NCI-H146 treated with DMSO at 0.1 percent for 48 hours (cell line): ENCODE results near the gene GLRX5.
A peak's percentile ranks its signal among the peaks of the same experiment; 100 is the strongest.
"Not testable (repeated sequence)": the region's sequence is repeated elsewhere in the genome, so short reads cannot be mapped to it uniquely, and the experiment has no call there.

Source experiments
- DNase-seq: peaks from one replicate; lab custom pipeline; 2025; ENCODE audit not compliant: unreplicated experiment; lab: John Stamatoyannopoulos, UW

GLRX5 gene

DNA sequence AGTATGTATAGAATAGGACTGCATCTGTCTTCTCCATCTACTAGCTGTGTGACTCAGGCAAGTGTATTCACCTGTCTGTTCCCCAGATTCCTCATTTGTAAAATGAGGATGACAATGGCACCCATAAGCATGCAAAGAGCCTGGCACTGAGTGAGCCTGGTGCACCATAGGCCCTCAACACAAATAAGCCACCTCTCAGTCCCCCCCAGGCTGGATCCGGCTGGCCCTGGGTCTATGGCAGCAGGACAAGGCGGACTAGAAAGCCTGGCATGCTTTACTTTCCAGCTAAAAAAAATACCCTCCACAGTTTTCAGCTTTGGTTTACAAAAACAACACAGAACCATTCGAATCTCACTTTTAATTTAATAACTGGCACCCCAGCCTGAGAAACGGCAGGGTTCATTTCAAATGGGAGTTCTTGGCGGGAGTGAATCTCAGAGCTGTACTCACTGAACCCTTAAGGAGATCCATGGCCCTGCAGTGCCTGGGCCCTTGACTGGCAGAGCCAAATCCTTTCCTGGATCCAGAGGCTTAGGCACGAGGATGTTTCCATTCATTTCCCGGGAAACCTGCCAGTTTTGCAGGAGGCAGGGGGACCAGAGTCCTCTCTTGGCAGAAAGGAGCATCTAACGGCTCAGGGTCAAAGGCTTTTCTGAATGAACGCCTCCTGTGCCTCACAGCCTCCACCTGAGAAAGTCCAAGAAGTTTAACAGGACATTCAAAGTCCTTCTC is 36.1 kb upstream of the GLRX5 start:
- no peak for DNase-seq

- DNase-seq: no peak
Observed at GRCh38 chr14:95499354-95499750, 35.5 kb upstream of the GLRX5 start.

DNA sequence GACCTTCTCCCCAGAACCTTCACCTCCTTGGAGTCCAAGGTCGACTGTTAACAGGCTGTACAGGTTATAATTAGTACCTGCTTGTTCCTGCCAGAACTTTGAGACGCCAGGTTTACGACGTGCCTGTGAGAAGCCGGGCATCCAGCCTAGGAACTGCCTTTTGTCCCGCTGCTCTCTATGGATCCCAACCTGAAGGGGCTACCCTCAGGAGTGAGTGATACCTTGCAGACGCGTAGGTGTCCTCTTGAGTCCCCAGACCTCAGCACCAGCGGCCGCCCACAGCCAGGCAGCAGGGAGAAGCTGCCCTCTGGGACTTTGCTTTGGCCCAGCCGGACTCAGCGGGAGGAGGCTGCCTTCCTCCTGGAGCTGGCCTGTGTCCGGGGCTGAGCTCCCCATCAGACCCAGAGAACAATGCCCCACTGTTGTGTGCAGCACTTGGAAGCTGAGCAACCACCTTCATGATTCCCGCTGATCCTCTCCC is 34.6 kb upstream of the GLRX5 start:
- DNase-seq: no peak

DNA sequence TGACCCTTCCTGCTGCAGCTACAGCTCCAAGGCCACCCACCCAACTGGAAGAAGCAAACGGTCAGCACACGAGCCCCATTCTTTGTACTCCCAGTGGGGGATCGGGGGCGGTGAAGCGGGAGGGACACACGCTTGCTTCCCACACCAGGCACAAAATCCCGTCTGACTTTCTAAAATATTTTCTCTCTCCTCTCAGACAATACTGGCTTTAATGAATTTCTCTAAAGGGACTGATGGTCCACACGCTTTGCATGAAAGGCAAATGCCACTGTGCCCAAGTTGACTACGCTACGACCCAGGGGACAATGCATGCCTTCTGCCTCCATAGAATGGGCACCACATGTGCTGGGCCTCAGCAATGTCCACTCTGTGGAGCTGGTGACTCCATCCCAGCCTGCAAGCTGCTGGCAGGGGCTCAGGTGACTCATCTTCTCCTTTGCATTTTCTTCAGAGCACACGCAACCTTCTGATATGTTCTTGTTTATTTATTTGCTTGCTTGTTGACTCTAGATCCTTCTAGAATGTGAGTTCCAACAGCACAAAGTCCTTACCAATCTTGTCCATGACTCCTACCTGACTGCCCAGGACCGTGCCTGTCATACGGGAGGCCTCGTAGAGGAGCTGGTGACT is 34.0 kb upstream of the GLRX5 start:
- DNase-seq: no peak

GRCh38 chr14:95502381-95502950 is 32.4 kb upstream of the GLRX5 start:
- no peak for DNase-seq

GRCh38 chr14:95503365-95504134 is 31.3 kb upstream of the GLRX5 start:
- no peak for DNase-seq

- DNase-seq: no peak
Observed at GRCh38 chr14:95504135-95505029, 30.5 kb upstream of the GLRX5 start.

DNA sequence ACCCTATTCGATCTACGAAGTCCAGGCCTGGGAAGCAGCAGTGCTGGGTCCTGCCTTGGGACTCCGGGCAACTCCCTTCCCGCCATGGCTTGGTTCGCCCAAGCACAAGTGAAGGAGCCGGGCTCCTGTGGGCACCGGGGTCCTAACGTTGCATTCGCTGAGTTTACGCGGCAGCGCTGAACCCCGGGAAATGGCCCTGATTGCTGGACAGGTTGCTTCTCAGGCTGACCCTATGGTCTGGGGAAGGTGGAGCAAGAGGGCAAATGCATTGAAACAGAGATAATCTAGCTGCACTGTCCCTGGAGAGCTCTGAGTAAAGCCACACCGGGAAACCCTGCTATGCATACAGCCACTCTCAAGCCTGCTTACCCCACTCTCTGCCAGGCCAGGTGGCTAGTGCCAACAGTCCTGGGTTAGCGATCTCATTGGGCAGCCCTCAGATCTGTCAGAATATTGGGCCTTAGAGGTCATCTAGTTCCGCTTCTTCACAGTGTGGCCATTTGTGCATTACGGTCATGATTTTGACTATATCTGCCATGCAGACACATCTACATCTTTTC is 29.7 kb upstream of the GLRX5 start:
- no peak for DNase-seq

DNA sequence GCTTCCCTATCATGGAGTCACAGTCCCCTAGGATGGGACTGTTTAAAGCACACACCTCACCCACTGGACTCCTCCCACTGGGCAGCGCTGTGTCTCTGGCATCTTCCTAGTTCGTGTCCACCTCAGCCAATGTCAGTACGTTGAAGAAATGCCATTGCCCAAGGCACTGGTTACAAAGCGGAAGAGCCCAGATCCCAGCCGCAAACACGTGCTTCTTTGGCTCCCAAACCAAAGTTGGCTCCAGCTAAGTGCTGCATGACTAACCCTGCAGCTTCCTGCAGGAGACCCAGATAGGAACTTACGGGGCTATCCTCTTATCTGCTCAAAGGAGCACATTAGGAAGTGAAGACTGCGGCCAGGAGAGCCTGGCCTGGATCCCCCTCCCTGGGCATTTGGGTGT is 27.7 kb upstream of the GLRX5 start:
- DNase-seq: no peak

GRCh38 chr14:95507701-95508103 is 27.1 kb upstream of the GLRX5 start:
- no peak for DNase-seq

DNA sequence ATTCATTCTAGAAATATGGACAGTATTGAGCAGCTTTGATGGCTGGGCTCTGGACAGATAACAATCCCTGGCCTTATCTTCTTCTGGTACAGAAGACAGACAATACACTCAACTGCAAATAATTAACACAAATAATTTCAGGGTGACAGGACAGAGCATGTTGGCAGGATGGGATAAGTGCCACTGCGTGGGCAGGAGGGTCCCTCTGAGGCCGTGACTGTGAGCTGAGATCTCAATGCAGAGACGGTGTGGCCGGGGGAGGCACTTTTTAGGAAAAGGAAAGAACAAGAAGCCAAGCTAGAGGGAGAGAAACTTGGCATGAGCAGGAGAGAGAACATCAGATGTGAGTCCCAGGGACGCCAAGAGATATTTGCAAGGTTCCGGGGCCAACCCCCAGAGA is 26.5 kb upstream of the GLRX5 start:
- no peak for DNase-seq

- no peak for DNase-seq
Observed at GRCh38 chr14:95509495-95509894, 25.4 kb upstream of the GLRX5 start.

GRCh38 chr14:95510344-95510743 is 24.5 kb upstream of the GLRX5 start:
- not testable (repeated sequence) for DNase-seq

DNA sequence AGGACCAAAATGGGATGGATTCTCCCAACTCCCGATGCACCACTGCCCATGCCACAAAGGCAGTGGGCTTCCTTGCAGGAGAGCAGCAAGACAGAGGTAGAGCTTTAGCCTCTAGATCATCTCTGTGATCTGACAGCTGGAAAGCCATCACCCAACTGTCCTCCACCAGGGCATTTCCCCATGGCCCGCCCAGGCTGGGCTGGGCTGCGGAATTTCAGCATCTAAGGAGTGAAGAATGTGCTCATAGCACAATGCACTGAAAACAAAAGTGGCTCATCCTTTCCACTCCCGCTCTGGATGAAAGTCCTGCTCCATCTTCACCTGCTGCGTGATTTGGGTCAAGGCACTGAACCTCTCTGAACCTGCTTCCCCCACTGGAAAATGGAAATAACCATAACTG is 24.0 kb upstream of the GLRX5 start:
- no peak for DNase-seq

GRCh38 chr14:95511687-95512086 is 23.2 kb upstream of the GLRX5 start:
- DNase-seq: no peak

GRCh38 chr14:95513291-95513690 is 21.6 kb upstream of the GLRX5 start:
- no peak for DNase-seq

DNA sequence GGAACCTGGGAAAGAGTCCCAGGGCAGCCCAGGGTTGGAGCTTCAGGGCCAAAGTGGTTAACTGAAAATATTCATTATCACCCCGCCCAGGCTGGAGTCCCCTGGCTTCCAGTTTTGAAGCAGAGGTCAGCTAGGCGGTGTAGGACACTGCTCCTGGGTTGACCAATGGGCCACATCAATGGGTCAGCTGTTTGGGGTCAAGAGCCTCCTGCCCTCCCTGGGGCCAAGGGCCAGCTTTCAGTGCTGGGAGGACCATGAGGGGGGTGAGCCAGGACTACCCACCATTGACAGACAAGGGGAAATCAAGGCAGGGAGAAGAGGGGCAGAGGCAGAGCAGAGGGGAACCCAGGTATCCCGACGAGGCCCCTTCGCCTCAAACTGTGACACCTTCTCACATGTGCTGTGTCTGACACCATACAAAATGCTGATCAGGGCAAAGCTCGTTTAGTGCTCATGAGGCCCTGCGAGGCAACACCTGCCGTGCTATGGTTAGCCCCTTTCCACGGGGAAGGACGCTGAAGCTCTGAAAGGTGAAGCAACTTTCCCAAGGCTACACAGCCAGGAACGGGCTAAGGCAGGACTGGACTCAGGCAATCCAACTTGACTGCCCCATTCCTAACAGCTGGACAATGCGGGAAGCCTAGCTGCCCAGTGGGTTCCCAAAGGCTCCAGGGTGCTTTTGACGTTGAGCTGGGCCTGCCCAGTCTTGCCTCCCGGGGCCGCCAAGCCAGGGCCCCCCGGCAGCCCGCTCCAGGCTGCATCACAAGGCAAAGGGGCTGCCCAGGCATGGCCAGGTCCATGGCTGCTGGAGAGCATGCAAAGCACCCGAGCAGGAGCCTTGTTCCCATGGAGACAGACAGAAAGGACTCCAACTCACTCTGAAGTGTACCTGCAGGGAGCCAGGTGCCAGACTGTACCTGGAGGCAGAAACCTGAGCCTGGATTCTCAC is 20.4 kb upstream of the GLRX5 start:
- peak; percentile 58 for DNase-seq

- DNase-seq: no peak
Observed at GRCh38 chr14:95515080-95515489, 19.8 kb upstream of the GLRX5 start.
